ENCODE data around the gene SUB1.

Gene SUB1

GRCh38 chr5:32539981-32540845 lies 45.1 kb upstream of the SUB1 start (continued):
- TF ChIP-seq ZNF223 (tag by site-specific recombination; IDR thresholded peaks at IDR 0.05) (no peak), SCRT2 (tag by site-specific recombination; IDR thresholded peaks at IDR 0.05) (no peak), ZNF670 (tag by site-specific recombination; IDR thresholded peaks at IDR 0.05; ENCODE audit: low read depth) (no peak), GLIS1 (tag by site-specific recombination; IDR thresholded peaks at IDR 0.05) (no peak), ZNF266 (tag by site-specific recombination; IDR thresholded peaks at IDR 0.05; ENCODE audit: low read depth) (no peak)

- ChIA-PET CTCF (interaction anchor here (1.1 kb wide), 1 partner anchor 48 kb away, joined by 4 read pairs; no protein-coding TSS in a partner anchor), POLR2A (no interaction called here)
- H3K27ac ChIP-seq (ENCODE audit: extremely low read depth, low read depth, low read length), result no peak overlapping the region
- H3K36me3 ChIP-seq (ENCODE audit: control insufficient read depth in 2 of 2, insufficient read depth in 1 of 2, low read length in 2 of 2), result no peaks in the 10 kb centered on the region
- TF ChIP-seq ZNF214 (tag by site-specific recombination; IDR thresholded peaks at IDR 0.05; ENCODE audit: borderline replicate concordance) (no peak), RBAK (tag by site-specific recombination; IDR thresholded peaks at IDR 0.05) (no peak), ZNF610 (tag by site-specific recombination; IDR thresholded peaks at IDR 0.05; ENCODE audit: borderline replicate concordance) (no peak), ZNF510 (tag by site-specific recombination; IDR thresholded peaks at IDR 0.05; ENCODE audit: insufficient replicate concordance) (no peak), ZNF146 (tag by site-specific recombination; IDR thresholded peaks at IDR 0.05) (no peak), ZNF174 (tag by site-specific recombination; IDR thresholded peaks at IDR 0.05) (no peak), ZNF555 (tag by site-specific recombination; conservative IDR thresholded peaks at IDR 0.05) (no peak), KLF10 (tag by site-specific recombination; IDR thresholded peaks at IDR 0.05) (no peak), IKZF3 (tag by site-specific recombination; IDR thresholded peaks at IDR 0.05) (no peak), OVOL3 (tag by site-specific recombination; IDR thresholded peaks at IDR 0.05) (no peak), ZSCAN4 (tag by site-specific recombination; IDR thresholded peaks at IDR 0.05) (no peak), ZFP41 (tag by site-specific recombination; IDR thresholded peaks at IDR 0.05; ENCODE audit: borderline replicate concordance) (no peak), REST (tag by site-specific recombination; IDR thresholded peaks at IDR 0.05) (no peak), ZNF837 (tag by site-specific recombination; IDR thresholded peaks at IDR 0.05) (no peak)
- H3K4me1 ChIP-seq (ENCODE audit: control insufficient read depth, insufficient read depth, low read length), result no peaks in the 10 kb centered on the region
- no peak overlapping the region for H3K4me3 ChIP-seq (ENCODE audit: low read depth, low read length)
- H3K9me3 ChIP-seq (ENCODE audit: control insufficient read depth, insufficient read depth, low read depth, low read length), result no peaks in the 10 kb centered on the region
Observed at GRCh38 chr5:32541241-32541640, 44.1 kb upstream of the SUB1 start.
